IPS-18c (cell line): ENCODE measurements around the gene XRCC6.

Experiments used
- H3K4me3 ChIP-seq: 2 replicates; pipeline ENCODE4 v1.7.0; 2013; ENCODE audit warnings: low read depth, mild to moderate bottlenecking, low read length, moderate library complexity; ENCODE audit not compliant: insufficient read depth
- H3K9me3 ChIP-seq: one replicate; pipeline ENCODE4 v1.6.1; 2013; ENCODE audit warnings: mild to moderate bottlenecking, low read length, moderate library complexity; ENCODE audit not compliant: control insufficient read depth, insufficient read depth

Gene XRCC6

GRCh38 chr22:41695211-41695610 is 74.1 kb downstream of the XRCC6 start:
- Histone ChIP-seq H3K9me3 (no peaks in the 10 kb centered on the region), H3K4me3 (no peak overlapping the region)

GRCh38 chr22:41696703-41697102 is 75.6 kb downstream of the XRCC6 start:
- no peak overlapping the region for H3K4me3 ChIP-seq

DNA sequence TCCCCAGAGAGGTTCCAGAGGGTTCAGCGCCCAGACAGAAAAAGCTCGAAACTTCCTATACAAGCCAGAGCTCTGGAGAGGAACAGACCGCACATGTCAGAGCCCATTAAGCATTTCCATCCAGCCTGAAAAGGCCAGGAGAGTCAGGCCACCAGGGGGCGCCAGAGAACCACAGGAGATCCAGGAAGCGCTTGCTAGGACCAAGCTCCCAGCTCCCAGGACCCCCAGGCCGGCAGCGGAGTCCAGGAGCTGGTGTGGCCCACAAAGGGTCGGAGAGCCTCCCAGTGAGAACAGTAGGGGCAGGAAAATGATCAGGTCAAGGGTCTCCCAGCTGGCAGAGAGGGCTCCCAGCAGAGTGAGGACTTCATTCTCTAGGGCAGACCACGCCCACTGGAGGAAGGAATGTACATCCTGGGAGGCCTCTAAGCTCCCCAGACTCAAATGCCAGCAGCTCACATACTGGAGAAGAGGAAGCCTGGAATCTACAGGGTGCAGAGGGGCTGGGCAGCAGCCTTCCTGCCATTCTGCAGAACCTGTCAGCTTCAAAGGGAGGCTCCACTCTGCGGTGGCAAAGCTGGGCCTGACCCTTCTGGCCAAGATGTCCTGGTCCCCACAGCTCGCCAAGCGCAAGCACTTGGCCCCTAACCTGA is 76.2 kb downstream of the XRCC6 start:
- no peak overlapping the region for H3K4me3 ChIP-seq
- no peaks in the 10 kb centered on the region for H3K9me3 ChIP-seq

More at GRCh38 chr22:41696703-41697102, 75.6 kb downstream of the XRCC6 start:
- H3K9me3 ChIP-seq, result no peaks in the 10 kb centered on the region

- Histone ChIP-seq H3K9me3 (no peaks in the 10 kb centered on the region), H3K4me3 (no peak within 1 kb of the TSS)
These were observed 78.4 kb downstream of the XRCC6 start, which contains the start of gene MEI1 for GRCh38 chr22:41699264-41700107. Gene MEI1, plus strand, starts transcription at chr22:41699503. Its CDS starts 36 bp downstream, at chr22:41699539.

GRCh38 chr22:41700108-41700364 is 78.9 kb downstream of the XRCC6 start:
- no peaks in the 10 kb centered on the region for H3K9me3 ChIP-seq
- H3K4me3 ChIP-seq, result no peak overlapping the region

DNA sequence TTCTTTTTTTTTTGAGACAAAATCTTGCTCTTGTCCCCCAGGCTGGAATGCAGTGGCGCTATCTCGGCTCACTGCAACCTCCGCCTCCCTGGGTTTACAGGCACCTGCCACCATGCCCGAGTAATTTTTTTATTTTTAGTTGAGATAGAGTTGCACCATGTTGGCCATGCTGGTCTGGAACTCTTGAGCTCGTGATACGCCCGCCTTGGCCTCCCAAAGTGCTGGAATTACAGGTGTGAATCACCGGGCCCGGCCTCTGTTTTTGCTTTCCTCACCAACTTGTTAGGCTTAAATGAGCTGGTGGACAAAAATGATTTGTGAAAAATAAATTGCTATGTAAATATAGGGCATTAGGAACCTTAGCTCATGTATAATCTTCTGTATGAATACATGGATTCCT is 81.7 kb downstream of the XRCC6 start:
- Histone ChIP-seq H3K4me3 (no peak overlapping the region), H3K9me3 (no peaks in the 10 kb centered on the region)

DNA sequence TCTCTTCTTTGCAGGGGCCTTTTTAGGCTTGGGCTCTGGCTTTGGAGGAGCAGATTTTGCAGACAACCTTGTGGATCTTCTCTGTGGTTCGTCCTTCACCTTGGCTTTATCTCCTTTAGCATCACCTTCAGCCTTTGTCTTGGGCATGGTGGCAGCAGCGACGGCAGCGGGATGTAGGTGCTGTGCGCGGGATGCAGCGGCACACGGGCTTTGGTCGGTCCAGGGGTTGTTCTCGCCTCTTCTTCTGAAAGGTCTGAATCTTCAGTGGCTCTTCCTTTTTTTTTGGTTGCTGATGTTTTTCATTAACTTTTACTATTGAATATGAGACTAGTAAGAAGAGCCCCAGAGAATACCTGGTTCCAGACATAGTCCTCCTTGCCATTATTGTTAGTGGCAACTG is 88.2 kb downstream of the XRCC6 start:
- Histone ChIP-seq H3K4me3 (no peak overlapping the region), H3K9me3 (no peaks in the 10 kb centered on the region)

GRCh38 chr22:41713004-41713403 is 91.9 kb downstream of the XRCC6 start:
- Histone ChIP-seq H3K9me3 (no peaks in the 10 kb centered on the region), H3K4me3 (no peak overlapping the region)
